Mucosa of descending colon (tissue), 3 donors: ENCODE measurements around the gene CHCHD4. TPM values are rescaled to one million over a fixed set of nuclear protein-coding genes. Genes with fewer than 3 reads are reported as not detected.

Source experiments
- ATAC-seq: fragments of 200-7000 bp; cut with Tn5 transposase; one replicate; pipeline ENCODE4 v1.9.1; 2020; ENCODE audit warnings: mild to moderate bottlenecking, moderate library complexity
- DNase-seq, 3 donors: peaks; one replicate each; pipeline ENCODE4 v3.0.0-alpha.2; 2020
- H3K36me3 ChIP-seq: fragments of 200-600 bp; one replicate; pipeline ENCODE4 v1.8.0; 2021; ENCODE audit warnings: low read depth, mild to moderate bottlenecking
- H3K4me1 ChIP-seq: fragments of 200-600 bp; one replicate; pipeline ENCODE4 v1.8.0; 2021; ENCODE audit warnings: low read depth, mild to moderate bottlenecking
- H3K4me3 ChIP-seq: fragments of 200-600 bp; one replicate; pipeline ENCODE4 v1.8.0; 2021; ENCODE audit warnings: mild to moderate bottlenecking
- H3K9me3 ChIP-seq: fragments of 200-600 bp; one replicate; pipeline ENCODE4 v1.8.0; 2021; ENCODE audit warnings: mild to moderate bottlenecking
- CTCF ChIP-seq: fragments of 200-600 bp; IDR thresholded peaks from one replicate; pipeline ENCODE4 v1.8.0; 2022; ENCODE audit warnings: antibody characterized with exemption, mild to moderate bottlenecking
- intact Hi-C, 2 donors: fragments of 100-400 bp; cut with DNase I in 1 of 2; cut with micrococcal nuclease in 1 of 2; formaldehyde crosslinking; loops; one replicate each; pipeline versions ENCODE4 v1.11.0 to v1.11.1; 2022; cut with DNase I, micrococcal nuclease
- total RNA-seq, 3 donors: library from RNA; stranded (reverse); fragmentation: NEBNext Ultra II Directional in 2 of 3; extraction: Animal tissue kit (Norgen Biotek cat#: 25700) in 2 of 3; gene quantifications; one replicate each; pipeline versions ENCODE4 v1.2.1 to v1.2.4, GENCODE V29; 2021 to 2023
- donor health status: DM: no; HTN: no; CAD: no; lungs with moderate emphysema.
- donor health status: DM: no; HTN: no; CAD: no.
- donor health status: DM: no; HTN: yes; CAD: no.

Gene CHCHD4
- total RNA-seq, 3 donors from 2014 or later: 15.1 to 32.6 (median 15.2) TPM

DNA sequence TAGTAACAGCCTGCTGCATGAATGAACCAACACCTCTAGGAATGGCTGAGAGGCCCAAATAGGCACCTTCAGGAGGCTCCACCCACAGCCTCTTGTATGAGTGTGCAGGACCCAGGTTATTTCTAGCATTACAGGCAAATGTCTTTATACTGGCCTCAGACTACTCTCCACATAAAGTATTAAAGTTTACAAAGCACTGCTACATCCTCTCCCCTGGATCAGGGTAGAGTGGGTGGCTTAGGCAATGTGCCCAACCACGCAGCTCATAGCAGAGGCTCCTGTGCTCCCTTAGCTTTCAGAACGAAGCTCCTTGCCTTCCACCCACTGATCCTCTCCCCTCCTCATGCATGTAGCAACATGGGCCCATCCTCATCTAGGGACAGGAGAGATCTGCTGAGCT, 16.5 kb upstream of the CHCHD4 start:
- DNase-seq: no peak
- TF ChIP-seq CTCF: no peak
- Histone ChIP-seq H3K4me3 (no peak overlapping the region), H3K4me1 (peaks cover 11% of the 10 kb centered on the region), H3K9me3 (no peaks in the 10 kb centered on the region), H3K36me3 (no peaks in the 10 kb centered on the region)
- no peak for ATAC-seq
- intact Hi-C loops: no loop called here

GRCh38 chr3:14140668-14141067, 16.0 kb upstream of the CHCHD4 start:
- TF ChIP-seq CTCF: no peak
- DNase-seq: no peak
- H3K9me3 ChIP-seq: no peaks in the 10 kb centered on the region
- no peak overlapping the region for H3K4me3 ChIP-seq
- no peak for ATAC-seq
- no peaks in the 10 kb centered on the region for H3K36me3 ChIP-seq
- intact Hi-C loops: no loop called here
- peaks cover 11% of the 10 kb centered on the region for H3K4me1 ChIP-seq

- Histone ChIP-seq H3K4me3 (no peak overlapping the region), H3K9me3 (no peaks in the 10 kb centered on the region), H3K4me1 (peaks cover 6% of the 10 kb centered on the region), H3K36me3 (peaks cover 3% of the 10 kb centered on the region)
- no peak for TF ChIP-seq CTCF
- intact Hi-C loops: no loop called here
- DNase-seq (no peak), ATAC-seq (no peak)
Measured at GRCh38 chr3:14139771-14140170, 15.1 kb upstream of the CHCHD4 start.

DNA sequence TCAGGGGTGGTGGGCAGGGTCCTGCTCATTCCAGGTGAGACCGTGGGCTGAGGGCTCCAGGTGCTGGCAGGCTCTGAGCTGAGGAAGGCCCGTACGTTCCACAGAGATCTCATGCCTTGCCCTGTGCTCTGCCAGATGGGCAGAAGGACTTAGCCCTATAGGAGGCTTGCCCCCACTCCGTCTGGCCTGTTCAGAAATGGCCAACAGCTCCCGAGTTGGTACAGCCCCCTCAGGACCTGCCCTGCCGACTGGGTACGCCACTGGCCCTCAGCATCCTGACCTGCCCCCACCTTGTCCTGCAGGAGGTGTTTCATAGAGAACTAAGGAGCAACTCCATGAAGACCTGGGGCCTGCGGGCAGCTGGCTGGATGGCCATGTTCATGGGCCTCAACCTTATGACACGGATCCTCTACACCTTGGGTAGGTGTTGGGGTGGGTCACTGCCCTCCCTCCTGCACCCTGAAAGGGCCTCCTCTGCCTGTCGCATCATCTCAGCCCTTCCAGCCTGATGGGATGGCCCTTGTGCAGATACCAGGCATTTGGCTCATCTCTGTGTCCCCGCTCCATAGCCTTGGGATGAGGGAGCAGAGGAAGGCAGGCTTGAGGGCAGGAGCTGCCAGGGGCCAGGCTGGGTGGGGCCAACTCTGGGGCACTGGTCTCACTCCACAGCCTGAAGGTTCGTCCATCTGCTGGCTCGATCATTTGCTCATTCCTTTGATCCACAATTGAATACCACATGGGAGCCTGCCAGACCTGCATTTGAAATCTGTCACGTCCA, 14.4 kb upstream of the CHCHD4 start:
- no peak overlapping the region for H3K4me3 ChIP-seq
- TF ChIP-seq CTCF: no peak
- no peaks in the 10 kb centered on the region for H3K9me3 ChIP-seq
- peaks cover 8% of the 10 kb centered on the region for H3K36me3 ChIP-seq
- peaks cover under 1% of the 10 kb centered on the region for H3K4me1 ChIP-seq
- DNase-seq: no peak
- no peak for ATAC-seq
- intact Hi-C loops: no loop called here

DNA sequence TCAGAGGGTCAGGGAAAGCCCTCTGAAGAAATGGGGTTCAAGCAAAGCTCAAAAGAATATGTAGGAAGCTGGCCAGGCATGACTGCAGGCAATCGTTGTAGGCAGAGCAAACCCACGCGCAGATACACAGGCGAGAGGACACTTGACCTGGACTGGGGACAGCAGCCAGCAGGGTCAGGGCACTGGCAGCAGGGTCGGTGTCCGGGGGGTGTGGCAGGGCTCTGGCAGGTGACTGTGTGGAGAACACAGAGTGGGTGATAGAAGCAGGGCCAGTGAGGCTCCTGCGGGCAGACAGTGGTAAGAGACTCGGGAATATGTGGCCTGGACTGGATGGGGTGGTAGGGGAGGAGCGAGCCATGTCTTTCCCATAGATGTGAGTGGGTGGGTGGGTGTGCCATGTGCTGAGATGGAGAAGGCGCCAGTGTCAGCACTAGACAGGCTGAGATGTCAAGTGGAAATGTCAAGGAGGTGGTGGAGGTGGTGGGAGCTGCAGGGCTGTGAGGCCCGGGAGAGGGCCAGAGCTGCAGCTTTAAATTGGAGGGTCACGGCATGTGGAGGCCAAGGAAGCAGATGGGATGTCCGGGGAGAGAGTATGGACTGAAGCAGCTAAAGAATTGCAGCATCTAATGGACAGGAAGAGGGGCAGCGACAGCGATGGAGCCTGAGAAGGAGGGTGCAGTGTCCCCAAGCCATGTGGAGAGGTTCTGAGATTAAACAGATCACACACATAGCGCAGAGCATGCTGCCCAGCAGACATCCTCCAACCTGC, 13.6 kb upstream of the CHCHD4 start:
- no peak for TF ChIP-seq CTCF
- DNase-seq (peak in 1 of 3 donors; percentile 17), ATAC-seq (no peak)
- Histone ChIP-seq H3K4me3 (no peak overlapping the region), H3K9me3 (no peaks in the 10 kb centered on the region), H3K4me1 (peaks cover 4% of the 10 kb centered on the region), H3K36me3 (peaks cover 12% of the 10 kb centered on the region)
- intact Hi-C loops: no loop called here
